HCT116 (cell line): ENCODE data around the gene EI24. TPM values are rescaled to one million over a fixed set of nuclear protein-coding genes. Genes with fewer than 3 reads are reported as not detected.

Experiments
- ATAC-seq: fragments of 200-7000 bp; cut with Tn5 transposase; 2 replicates; pipeline ENCODE4 v1.9.1; 2020; ENCODE audit warnings: mild to moderate bottlenecking, moderate library complexity
- BruUV-seq: library from RNA; stranded (reverse); fragments of 400-500 nt; replicated peaks from 2 replicates; lab custom pipeline; 2021; lab: Mats Ljungman, UMichigan
- CTCF ChIA-PET: fragments of 300-600 bp; sonication (Branson Sonifier 250); formaldehyde crosslinking; loops from one replicate; lab custom pipeline; 2021; ENCODE audit warnings: antibody characterized with exemption; lab: Charles Lee
- POLR2A ChIA-PET: fragments of 300-600, 350-600 bp; sonication (Branson Sonifier 250); formaldehyde crosslinking; loops from one replicate; lab custom pipeline; 2021; ENCODE audit warnings: antibody characterized with exemption; lab: Charles Lee
- RAD21 ChIA-PET, 2 experiments: fragments of 300-600 bp; sonication (Branson Sonifier 250); formaldehyde crosslinking; loops; one replicate each; lab custom pipeline; 2023; ENCODE audit warnings: low total read pairs in 2 of 2; ENCODE audit not compliant: uncharacterized antibody in 2 of 2, unreplicated experiment in 2 of 2, low non-redundant PET in 1 of 2; lab: Charles Lee
- DNase-seq: peaks from one replicate; pipeline ENCODE4 v3.0.0-alpha.2; 2010; ENCODE audit warnings: low read depth, low spot score
- H2AFZ ChIP-seq: fragments of 200-600 bp; shearing (Covaris generic), sonication (generic); 2 replicates; pipeline ENCODE4 v1.6.1; 2017; ENCODE audit warnings: low read depth, mixed run types, mixed read lengths, antibody characterized with exemption, low read length; ENCODE audit not compliant: poor library complexity, severe bottlenecking
- H3K27ac ChIP-seq: 2 replicates; pipeline ENCODE4 v1.5.1; 2012; ENCODE audit warnings: low read depth, low read length
- H3K27me3 ChIP-seq: fragments of 200-600 bp; sonication (generic); 2 replicates; pipeline ENCODE4 v1.6.1; 2016; ENCODE audit warnings: mixed run types, low read length, mixed read lengths; ENCODE audit not compliant: insufficient read depth
- H3K36me3 ChIP-seq, 2 experiments: fragments of 200-500 bp in 1 of 2; fragments of 200-600 bp in 1 of 2; sonication (Bioruptor generic) in 1 of 2; sonication (generic) in 1 of 2; 2 replicates each; pipeline versions ENCODE4 v1.5.1 to v1.6.1; 2014 to 2016; ENCODE audit warnings: low read length in 2 of 2, inconsistent platforms in 1 of 2, mixed read lengths in 1 of 2, mixed run types in 1 of 2; ENCODE audit not compliant: insufficient read depth in 2 of 2, control insufficient read depth in 1 of 2
- H3K4me1 ChIP-seq, 2 experiments: fragments of 200-600 bp in 1 of 2; sonication (generic) in 1 of 2; 2 replicates each; pipeline versions ENCODE4 v1.5.1 to v1.6.1; 2012 to 2017; ENCODE audit warnings: low read length in 2 of 2, inconsistent platforms in 1 of 2, mild to moderate bottlenecking in 1 of 2, mixed read lengths in 1 of 2, mixed run types in 1 of 2, moderate library complexity in 1 of 2; ENCODE audit not compliant: insufficient read depth in 2 of 2, control insufficient read depth in 1 of 2
- H3K4me2 ChIP-seq: fragments of 200-600 bp; sonication (generic); 2 replicates; pipeline ENCODE4 v1.6.1; 2017; ENCODE audit warnings: mixed run types, low read length, mixed read lengths
- H3K4me3 ChIP-seq, 2 experiments: fragments of 200-600 bp in 1 of 2; sonication (generic) in 1 of 2; replicated peaks in 1 of 2; 2 replicates each; pipeline ENCODE4 v1.5.1; 2011 to 2016; ENCODE audit warnings: low read length in 2 of 2, control low read depth in 1 of 2, low read depth in 1 of 2, mild to moderate bottlenecking in 1 of 2, mixed read lengths in 1 of 2, mixed run types in 1 of 2
- H3K79me2 ChIP-seq: fragments of 200-600 bp; sonication (generic); 2 replicates; pipeline ENCODE4 v1.6.1; 2017; ENCODE audit warnings: mild to moderate bottlenecking, mixed run types, low read length, moderate library complexity, mixed read lengths; ENCODE audit not compliant: insufficient read depth
- H3K9ac ChIP-seq: fragments of 200-600 bp; sonication (generic); 2 replicates; pipeline ENCODE4 v1.6.1; 2016; ENCODE audit warnings: low read length, mixed read lengths
- H3K9me2 ChIP-seq: fragments of 200-600 bp; sonication (generic), shearing (Covaris generic); 2 replicates; pipeline ENCODE4 v1.6.1; 2017; ENCODE audit warnings: mixed run types, mild to moderate bottlenecking, moderate library complexity; ENCODE audit not compliant: insufficient read depth
- H3K9me3 ChIP-seq, 2 experiments: fragments of 200-500 bp in 1 of 2; fragments of 200-600 bp in 1 of 2; sonication (Bioruptor generic) in 1 of 2; sonication (generic) in 1 of 2; 2 replicates each; pipeline ENCODE4 v1.6.1; 2014 to 2017; ENCODE audit warnings: low read length in 2 of 2, mixed read lengths in 2 of 2, inconsistent platforms in 1 of 2, low read depth in 1 of 2, mild to moderate bottlenecking in 1 of 2, mixed run types in 1 of 2, moderate library complexity in 1 of 2; ENCODE audit not compliant: control insufficient read depth in 1 of 2, insufficient read depth in 1 of 2
- H4K20me1 ChIP-seq: fragments of 200-600 bp; sonication (generic), shearing (Covaris generic); 2 replicates; pipeline ENCODE4 v1.6.1; 2017; ENCODE audit warnings: mixed run types, mild to moderate bottlenecking, moderate library complexity; ENCODE audit not compliant: insufficient read depth
- CTCF ChIP-seq, 3 experiments: fragments of 200-600 bp in 1 of 3; sonication (generic) in 1 of 3; IDR thresholded peaks in 2 of 3; conservative IDR thresholded peaks in 1 of 3; 2 replicates each; pipeline ENCODE4 v1.5.1; 2012 to 2017; ENCODE audit warnings: low read depth in 2 of 3, low read length in 2 of 3, antibody characterized with exemption in 1 of 3, borderline replicate concordance in 1 of 3, control low read depth in 1 of 3, mild to moderate bottlenecking in 1 of 3, mixed read lengths in 1 of 3, mixed run types in 1 of 3, moderate library complexity in 1 of 3; ENCODE audit not compliant: insufficient read depth in 1 of 3
- EZH2phosphoT487 ChIP-seq: fragments of 200-600 bp; IDR thresholded peaks from 2 replicates; pipeline ENCODE4 v1.6.1; 2018; ENCODE audit warnings: antibody characterized with exemption, borderline replicate concordance
- POLR2AphosphoS5 ChIP-seq: IDR thresholded peaks from 2 replicates; pipeline ENCODE4 v1.6.1; 2011; ENCODE audit warnings: mild to moderate bottlenecking, low read depth, low read length, moderate library complexity
- SRF ChIP-seq: IDR thresholded peaks from 2 replicates; pipeline ENCODE4 v1.6.1; 2012; ENCODE audit warnings: low read depth
- YY1 ChIP-seq: IDR thresholded peaks from 2 replicates; pipeline ENCODE4 v1.6.1; 2011; ENCODE audit warnings: low read length, low read depth, moderate library complexity, mild to moderate bottlenecking; ENCODE audit not compliant: insufficient replicate concordance; ENCODE audit errors: extremely low read depth
- ZBTB33 ChIP-seq: IDR thresholded peaks from 2 replicates; pipeline ENCODE4 v1.6.1; 2011; ENCODE audit warnings: mild to moderate bottlenecking, low read length, moderate library complexity; ENCODE audit not compliant: insufficient replicate concordance; ENCODE audit errors: extremely low read depth
- intact Hi-C: fragments of 100-400 bp; cut with micrococcal nuclease; formaldehyde crosslinking; loops from 2 replicates; pipeline ENCODE4 v1.10.0; 2022
- total RNA-seq: library from RNA; stranded (reverse); gene quantifications from one replicate; pipeline ENCODE4 v1.2.1, GENCODE V29; 2021; ENCODE audit not compliant: unreplicated experiment

The EI24 gene
- total RNA-seq, 1 experiment from 2014 or later: 130 TPM

- Histone ChIP-seq H3K79me2 (no peaks in the 10 kb centered on the region), H3K4me1 (peaks cover 2 to 5% of the 10 kb centered on the region in 2 experiments; a peak in 3 of 4 replicates), H3K9me3 (no peaks in the 10 kb centered on the region), H3K9ac (no peak overlapping the region), H3K4me2 (no peak overlapping the region)
- intact Hi-C loops: no loop called here
- no peak for DNase-seq
- ATAC-seq: no peak
- BruUV-seq: no TSS peak
- POLR2A ChIA-PET: interaction anchor here (0.6 kb wide), 1 partner anchor 591 kb away, joined by 3 read pairs; no protein-coding TSS in a partner anchor
- no peak for TF ChIP-seq POLR2AphosphoS5
- TF ChIP-seq CTCF (IDR thresholded peaks at IDR 0.05 in 2 of 3, conservative IDR thresholded peaks at IDR 0.05 in 1 of 3; ENCODE audit: borderline replicate concordance in 1 of 3, insufficient read depth in 1 of 3, low read depth in 2 of 3, low read length in 2 of 3): no peak
- no peak for TF ChIP-seq EZH2phosphoT487
- TF ChIP-seq YY1: no peak
- no peak for TF ChIP-seq SRF
- no peak for TF ChIP-seq ZBTB33
- TF ChIP-seq, all 23 proteins: peak for 0
- ChIA-PET RAD21 (no interaction called here), CTCF (no interaction called here)
- H3K4me3 ChIP-seq: no peak overlapping the region
- peaks cover 13 to 41% of the 10 kb centered on the region in 2 experiments for H3K36me3 ChIP-seq
- H3K27ac ChIP-seq: no peak overlapping the region
- H3K9me2 ChIP-seq: no peaks in the 10 kb centered on the region
- H4K20me1 ChIP-seq: no peaks in the 10 kb centered on the region
- no peaks in the 10 kb centered on the region for H3K27me3 ChIP-seq
- H2AFZ ChIP-seq: no peak overlapping the region
Observed at GRCh38 chr11:125583496-125583895, 14.2 kb downstream of the EI24 start.
